Measurements from ENCODE around the gene PLCH1.

PLCH1 gene

DNA sequence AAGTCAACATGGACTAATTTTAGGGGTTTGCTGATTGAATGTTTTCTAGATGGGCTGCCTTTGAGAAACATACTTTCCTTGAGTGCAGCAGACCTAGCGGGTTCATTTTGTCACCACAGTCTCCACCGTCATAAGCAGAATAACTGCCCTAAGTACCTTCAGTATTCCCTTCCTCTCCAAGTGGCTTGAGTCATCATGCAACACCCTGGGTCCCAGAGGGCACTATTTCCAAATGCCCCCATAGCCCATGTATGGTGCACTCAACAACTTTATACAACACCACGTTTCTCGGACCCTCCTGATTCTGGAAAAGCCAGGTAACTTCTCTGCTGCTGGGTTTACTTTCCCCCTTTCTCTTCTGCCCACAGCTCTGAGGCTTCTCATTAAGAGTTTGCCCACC lies 300.1 kb downstream of the PLCH1 start:
- TF ChIP-seq, protein P1, sequence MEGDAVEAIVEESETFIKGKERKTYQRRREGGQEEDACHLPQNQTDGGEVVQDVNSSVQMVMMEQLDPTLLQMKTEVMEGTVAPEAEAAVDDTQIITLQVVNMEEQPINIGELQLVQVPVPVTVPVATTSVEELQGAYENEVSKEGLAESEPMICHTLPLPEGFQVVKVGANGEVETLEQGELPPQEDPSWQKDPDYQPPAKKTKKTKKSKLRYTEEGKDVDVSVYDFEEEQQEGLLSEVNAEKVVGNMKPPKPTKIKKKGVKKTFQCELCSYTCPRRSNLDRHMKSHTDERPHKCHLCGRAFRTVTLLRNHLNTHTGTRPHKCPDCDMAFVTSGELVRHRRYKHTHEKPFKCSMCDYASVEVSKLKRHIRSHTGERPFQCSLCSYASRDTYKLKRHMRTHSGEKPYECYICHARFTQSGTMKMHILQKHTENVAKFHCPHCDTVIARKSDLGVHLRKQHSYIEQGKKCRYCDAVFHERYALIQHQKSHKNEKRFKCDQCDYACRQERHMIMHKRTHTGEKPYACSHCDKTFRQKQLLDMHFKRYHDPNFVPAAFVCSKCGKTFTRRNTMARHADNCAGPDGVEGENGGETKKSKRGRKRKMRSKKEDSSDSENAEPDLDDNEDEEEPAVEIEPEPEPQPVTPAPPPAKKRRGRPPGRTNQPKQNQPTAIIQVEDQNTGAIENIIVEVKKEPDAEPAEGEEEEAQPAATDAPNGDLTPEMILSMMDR (conservative IDR thresholded peaks at IDR 0.05): no peak
- H3K27ac ChIP-seq: no peak overlapping the region

DNA sequence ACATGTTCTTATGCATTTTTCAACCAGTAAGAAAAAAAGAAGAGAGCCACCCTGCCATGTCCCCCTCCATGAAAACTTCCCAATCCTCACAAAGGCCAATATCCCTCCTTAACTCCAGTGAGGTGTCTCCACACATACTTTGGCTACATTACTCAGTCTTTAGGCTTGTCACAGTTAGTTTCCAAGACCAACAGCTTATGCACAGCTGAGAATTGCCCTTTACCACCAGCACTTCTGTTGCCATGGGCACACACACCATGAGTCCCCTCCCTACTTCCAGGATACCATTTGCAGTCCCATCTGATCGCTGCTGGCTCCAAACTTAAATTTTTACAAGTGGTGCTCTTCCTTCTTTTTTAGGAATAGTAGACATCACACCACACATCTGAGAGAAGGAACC lies 301.1 kb downstream of the PLCH1 start:
- H3K27ac ChIP-seq: no peak overlapping the region
- TF ChIP-seq, protein P1 (conservative IDR thresholded peaks at IDR 0.05): no peak

DNA sequence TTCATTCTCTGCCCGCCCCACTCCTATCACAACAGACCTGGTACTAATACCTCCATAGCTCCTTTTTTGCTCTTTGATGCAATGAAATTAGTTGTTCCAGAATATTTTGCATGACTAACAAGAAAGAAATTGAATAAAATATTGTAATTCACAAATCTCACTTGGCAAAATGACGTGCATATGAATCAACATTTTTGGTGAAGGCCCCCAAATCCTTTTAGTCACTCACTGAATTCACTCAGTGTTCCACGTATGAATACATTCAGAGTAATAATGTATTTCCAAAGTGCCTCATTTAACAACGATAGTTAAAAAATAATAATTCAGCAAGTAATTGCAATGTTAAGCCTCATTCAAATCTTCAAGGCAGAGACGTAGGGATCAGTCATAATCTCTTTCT lies 302.8 kb downstream of the PLCH1 start:
- TF ChIP-seq, protein P1 (conservative IDR thresholded peaks at IDR 0.05): no peak
- no peak overlapping the region for H3K27ac ChIP-seq

DNA sequence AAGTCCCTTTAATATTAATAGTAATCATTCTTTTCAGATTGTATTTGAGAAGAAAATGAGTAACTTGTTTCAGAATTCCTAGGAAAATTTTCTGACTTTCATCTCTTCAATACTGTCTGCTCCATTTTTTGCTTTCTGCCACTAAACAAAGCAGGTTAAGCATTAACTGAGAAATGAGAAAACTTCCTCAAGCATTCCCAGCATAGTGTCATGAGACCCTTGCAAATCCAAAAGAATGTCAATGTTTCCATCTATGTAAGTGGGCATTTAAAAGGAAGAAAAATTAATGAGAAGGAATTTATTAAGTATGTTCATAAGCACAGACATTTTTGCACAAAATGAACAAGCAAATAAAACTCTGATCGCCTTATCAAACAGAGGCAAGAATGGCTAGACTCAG lies 303.4 kb downstream of the PLCH1 start:
- TF ChIP-seq, protein P1 (conservative IDR thresholded peaks at IDR 0.05): no peak

DNA sequence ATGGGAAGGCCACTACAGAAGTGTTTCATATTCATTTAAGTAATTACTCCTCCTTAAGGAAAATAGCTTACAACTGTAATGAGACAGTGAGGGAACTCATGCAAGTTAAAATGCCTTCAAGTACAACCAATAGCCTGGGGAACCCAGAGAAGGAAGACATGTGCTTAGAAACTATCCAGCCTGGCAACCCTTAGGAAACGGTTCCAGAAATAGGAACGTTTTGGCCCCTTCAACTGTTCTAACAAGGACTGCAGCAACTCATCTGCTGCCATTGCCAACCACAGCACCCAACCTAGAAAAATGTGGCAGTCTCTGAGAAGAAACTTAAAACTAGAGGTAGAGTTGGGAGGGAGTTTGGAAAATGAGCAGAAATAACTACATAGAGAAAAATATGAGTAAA lies 303.8 kb downstream of the PLCH1 start:
- H3K27ac ChIP-seq: no peak overlapping the region
- TF ChIP-seq, protein P1 (conservative IDR thresholded peaks at IDR 0.05): no peak

More for the DNA sequence above, 303.4 kb downstream of the PLCH1 start:
- no peak overlapping the region for H3K27ac ChIP-seq

DNA sequence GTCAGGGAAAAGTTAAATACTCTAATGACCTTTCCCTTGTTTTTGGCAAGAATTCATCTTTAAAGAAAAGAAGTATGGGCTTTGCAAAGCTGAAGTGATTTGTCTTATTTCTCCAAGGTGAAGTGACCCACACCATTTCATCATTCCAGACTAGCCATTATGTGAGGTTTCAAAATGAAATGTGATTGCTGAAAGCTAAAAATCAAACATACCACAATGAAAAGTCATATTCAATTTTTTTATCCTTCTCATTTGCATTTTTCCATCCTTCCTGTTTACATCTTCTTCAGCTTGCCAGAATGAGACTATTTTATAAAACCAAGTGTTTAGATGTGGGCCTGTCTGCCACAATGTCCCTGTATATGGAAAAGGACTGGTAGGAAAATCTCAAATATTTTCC lies 309.1 kb downstream of the PLCH1 start:
- TF ChIP-seq, protein P1 (conservative IDR thresholded peaks at IDR 0.05): no peak
- no peak overlapping the region for H3K27ac ChIP-seq

DNA sequence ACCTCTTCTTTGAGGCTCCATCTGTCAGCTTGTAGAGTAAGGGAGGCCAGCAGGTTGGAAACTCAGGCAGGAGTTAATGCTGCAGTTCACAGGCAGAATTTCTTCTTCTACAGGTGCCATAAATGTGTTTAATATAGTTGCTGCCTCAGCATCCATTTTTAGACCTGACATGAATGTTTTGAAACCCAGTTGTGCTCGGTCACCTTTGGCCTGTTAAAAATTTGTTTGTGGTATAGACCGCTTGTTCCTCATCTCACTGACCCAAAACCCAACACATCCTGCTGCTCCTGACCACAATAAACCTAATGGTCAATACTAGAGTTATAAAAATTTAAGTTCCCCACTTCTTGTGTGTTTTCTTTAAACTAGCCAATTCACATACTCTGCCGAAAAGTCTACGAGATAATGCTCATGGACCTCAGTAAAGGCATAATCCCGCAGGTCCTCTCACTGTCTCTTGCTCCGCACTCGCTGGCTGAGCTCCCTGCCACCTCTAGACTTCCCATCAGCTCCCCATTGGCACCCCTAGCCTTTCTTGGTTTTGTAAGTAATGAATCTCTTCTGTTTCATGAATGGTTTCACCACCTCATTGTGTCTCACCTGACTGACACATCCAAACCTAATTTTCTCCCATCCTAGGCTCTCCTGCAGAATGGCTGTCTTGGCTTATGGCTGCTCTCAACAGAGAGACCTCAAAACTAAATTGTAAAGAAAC lies 312.9 kb downstream of the PLCH1 start:
- TF ChIP-seq, protein P1 (conservative IDR thresholded peaks at IDR 0.05): no peak
- no peak overlapping the region for H3K27ac ChIP-seq

All from VCaP (cell line).